Erythroblast (primary cell): ENCODE data around the gene PLAAT4.

Source experiments
- GATA1 ChIP-seq: IDR thresholded peaks from 2 replicates; pipeline ENCODE4 v1.6.1; 2011; ENCODE audit warnings: low read depth, mild to moderate bottlenecking, control low read depth, low read length, moderate library complexity
- POLR2A ChIP-seq: IDR thresholded peaks from 2 replicates; pipeline ENCODE4 v1.6.1; 2011; ENCODE audit warnings: mild to moderate bottlenecking, low read length

- TF ChIP-seq POLR2A (no peak), GATA1 (no peak)
Measured at GRCh38 chr11:63586451-63587166, 50.0 kb downstream of the PLAAT4 start.
